IPS-15b (cell line): ENCODE results near the gene GET4.
A peak's percentile ranks its signal among the peaks of the same experiment; 100 is the strongest.
"Not testable (repeated sequence)": the region's sequence is repeated elsewhere in the genome, so short reads cannot be mapped to it uniquely, and the experiment has no call there.

ENCODE experiments used
- H3K27me3 ChIP-seq: one replicate; pipeline ENCODE4 v1.6.1; 2013; ENCODE audit warnings: low read length; ENCODE audit not compliant: control insufficient read depth, insufficient read depth
- H3K36me3 ChIP-seq: one replicate; pipeline ENCODE4 v1.6.1; 2013; ENCODE audit warnings: low read length; ENCODE audit not compliant: control insufficient read depth, insufficient read depth
- H3K4me1 ChIP-seq: one replicate; pipeline ENCODE4 v1.6.1; 2013; ENCODE audit warnings: mild to moderate bottlenecking, low read length; ENCODE audit not compliant: control insufficient read depth, insufficient read depth
- H3K4me3 ChIP-seq: one replicate; pipeline ENCODE4 v1.5.1; 2013; ENCODE audit warnings: low read depth, low read length
- H3K9ac ChIP-seq: one replicate; pipeline ENCODE4 v1.6.1; 2013; ENCODE audit warnings: low read depth, mild to moderate bottlenecking, low read length
- H3K9me3 ChIP-seq: one replicate; pipeline ENCODE4 v1.6.1; 2013; ENCODE audit warnings: mild to moderate bottlenecking, low read length; ENCODE audit not compliant: control insufficient read depth, insufficient read depth

GET4 gene

GRCh38 chr7:908159-908581, 31.8 kb downstream of the GET4 start:
- H3K9me3 ChIP-seq = no peaks in the 10 kb centered on the region
- H3K9ac ChIP-seq = no peak overlapping the region
- H3K4me3 ChIP-seq = no peak overlapping the region
- no peaks in the 10 kb centered on the region for H3K4me1 ChIP-seq
- no peaks in the 10 kb centered on the region for H3K36me3 ChIP-seq
- peaks cover 12% of the 10 kb centered on the region for H3K27me3 ChIP-seq

- peaks cover 12% of the 10 kb centered on the region for H3K27me3 ChIP-seq
- not testable (repeated sequence) for H3K36me3 ChIP-seq, H3K4me1 ChIP-seq, H3K9me3 ChIP-seq, H3K9ac ChIP-seq
- H3K4me3 ChIP-seq = peak overlapping the region; percentile 26
These were observed 32.4 kb downstream of the GET4 start for GRCh38 chr7:908591-909357.

DNA sequence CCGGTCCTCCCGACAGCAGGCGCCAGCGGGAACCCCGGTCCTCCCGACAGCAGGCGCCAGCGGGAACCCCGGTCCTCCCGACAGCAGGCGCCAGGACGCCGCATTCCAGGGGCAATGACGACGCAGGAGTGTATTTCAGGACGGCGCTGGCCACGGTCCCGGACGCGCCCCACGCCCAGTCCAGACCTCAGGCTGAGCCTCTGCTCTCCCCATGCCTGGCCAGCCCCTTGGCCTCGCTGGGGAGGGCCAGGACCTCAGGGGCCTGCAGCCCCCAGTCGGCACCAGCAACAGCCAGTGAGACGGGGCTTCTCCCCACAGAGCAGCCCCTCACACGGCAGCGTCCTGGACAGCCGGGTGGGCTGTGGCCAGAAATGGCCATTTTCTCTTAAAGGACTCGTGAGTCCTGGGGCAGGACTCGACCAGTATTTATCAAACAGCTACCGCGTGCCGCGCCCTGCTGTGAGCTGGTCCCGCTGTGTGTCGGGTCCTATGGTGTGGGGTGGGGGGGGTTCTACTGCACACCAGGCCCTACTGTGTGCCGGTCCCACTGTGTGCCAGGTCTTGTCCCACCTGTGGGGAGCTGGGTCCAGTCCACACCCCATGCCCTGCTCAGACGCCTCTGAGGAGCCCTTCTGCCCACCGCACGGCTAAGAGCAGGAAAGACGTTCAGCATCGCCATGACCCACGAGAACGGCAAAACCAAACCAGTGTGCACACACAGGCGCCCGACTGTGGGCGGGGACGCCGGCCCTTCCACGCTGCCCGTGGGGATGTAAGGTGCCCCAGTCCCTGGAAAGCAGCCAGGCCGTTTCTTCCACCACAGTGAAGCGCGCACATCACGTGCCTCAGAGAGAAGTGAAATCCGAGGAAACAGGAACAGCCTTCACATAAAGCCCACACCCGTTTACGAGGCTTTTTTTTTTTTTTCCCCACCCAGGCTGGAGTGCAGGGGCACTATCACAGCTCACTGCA, 33.3 kb downstream of the GET4 start:
- Histone ChIP-seq H3K9ac (no peak overlapping the region), H3K27me3 (peaks cover 12% of the 10 kb centered on the region), H3K4me3 (peak overlapping the region; percentile 26), H3K4me1 (no peaks in the 10 kb centered on the region), H3K9me3 (no peaks in the 10 kb centered on the region), H3K36me3 (no peaks in the 10 kb centered on the region)

DNA sequence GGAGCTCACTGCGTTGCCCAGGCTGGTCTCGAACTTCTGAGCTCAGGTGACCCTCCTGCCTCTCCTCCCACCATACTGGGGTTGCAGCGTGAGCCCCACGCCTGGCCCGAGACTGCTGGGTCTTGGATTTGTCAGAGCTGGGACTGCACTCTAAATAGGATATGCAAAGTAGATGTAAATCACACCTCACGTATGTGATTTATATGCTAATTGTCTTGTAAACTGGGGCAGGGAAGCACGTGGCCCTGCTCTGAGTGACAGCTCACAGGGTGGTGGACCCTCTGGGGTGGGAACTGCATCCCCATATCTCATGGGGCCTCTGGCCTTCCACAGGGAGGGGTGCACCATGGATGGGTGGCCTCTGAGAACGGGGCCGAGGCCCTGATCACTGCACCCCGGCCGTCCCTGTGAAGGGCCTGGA, 34.1 kb downstream of the GET4 start:
- Histone ChIP-seq H3K9ac (no peak overlapping the region), H3K36me3 (no peaks in the 10 kb centered on the region), H3K4me1 (no peaks in the 10 kb centered on the region)

GRCh38 chr7:910931-911431, 34.6 kb downstream of the GET4 start:
- Histone ChIP-seq H3K4me1 (no peaks in the 10 kb centered on the region), H3K4me3 (no peak overlapping the region), H3K27me3 (peaks cover 4% of the 10 kb centered on the region)

More for the DNA sequence above, 34.1 kb downstream of the GET4 start:
- Histone ChIP-seq H3K27me3 (peaks cover 7% of the 10 kb centered on the region), H3K9me3 (no peaks in the 10 kb centered on the region), H3K4me3 (no peak overlapping the region)

DNA sequence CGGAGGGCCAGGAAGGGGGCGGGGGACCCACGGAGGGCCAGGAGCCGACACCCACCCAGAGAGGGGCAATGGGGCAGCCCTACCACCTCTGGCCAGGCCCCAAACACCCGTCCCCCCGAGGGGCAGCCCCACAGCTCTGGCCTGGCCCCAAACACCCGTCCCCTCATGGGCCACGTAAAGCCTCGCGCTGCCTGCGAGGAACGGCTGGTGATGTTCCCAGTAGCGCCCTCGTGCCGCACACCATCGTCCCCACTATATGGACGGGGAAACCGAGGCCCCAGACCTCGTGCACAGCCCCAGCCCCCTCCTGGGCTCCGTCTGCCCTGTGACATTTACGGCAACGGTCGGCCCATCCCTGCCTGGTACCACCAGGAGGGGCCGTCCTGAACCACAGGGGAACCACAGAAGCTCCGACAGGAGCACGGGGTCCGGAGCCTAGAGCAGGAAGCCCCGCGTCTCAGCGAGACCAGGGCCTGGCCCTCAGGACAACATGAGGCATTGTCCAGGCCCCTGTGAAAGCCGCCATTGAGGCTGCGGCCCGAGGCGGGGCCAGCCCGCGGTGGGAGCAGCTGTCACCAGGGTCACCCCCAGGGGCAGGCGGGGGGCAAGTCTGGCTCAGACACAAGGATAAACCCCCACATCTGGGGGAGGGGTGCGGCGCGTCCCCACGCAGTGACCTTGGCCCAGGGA, 35.6 kb downstream of the GET4 start:
- Histone ChIP-seq H3K9me3 (no peaks in the 10 kb centered on the region), H3K4me1 (no peaks in the 10 kb centered on the region), H3K4me3 (no peak overlapping the region), H3K36me3 (no peaks in the 10 kb centered on the region), H3K9ac (no peak overlapping the region), H3K27me3 (no peaks in the 10 kb centered on the region)

More at GRCh38 chr7:910931-911431, 34.6 kb downstream of the GET4 start:
- Histone ChIP-seq H3K9ac (no peak overlapping the region), H3K9me3 (no peaks in the 10 kb centered on the region), H3K36me3 (no peaks in the 10 kb centered on the region)

GRCh38 chr7:913736-914520, 37.6 kb downstream of the GET4 start:
- no peaks in the 10 kb centered on the region for H3K9me3 ChIP-seq
- no peaks in the 10 kb centered on the region for H3K36me3 ChIP-seq
- no peak overlapping the region for H3K4me3 ChIP-seq
- no peaks in the 10 kb centered on the region for H3K27me3 ChIP-seq
- H3K4me1 ChIP-seq = no peaks in the 10 kb centered on the region
- H3K9ac ChIP-seq = no peak overlapping the region

DNA sequence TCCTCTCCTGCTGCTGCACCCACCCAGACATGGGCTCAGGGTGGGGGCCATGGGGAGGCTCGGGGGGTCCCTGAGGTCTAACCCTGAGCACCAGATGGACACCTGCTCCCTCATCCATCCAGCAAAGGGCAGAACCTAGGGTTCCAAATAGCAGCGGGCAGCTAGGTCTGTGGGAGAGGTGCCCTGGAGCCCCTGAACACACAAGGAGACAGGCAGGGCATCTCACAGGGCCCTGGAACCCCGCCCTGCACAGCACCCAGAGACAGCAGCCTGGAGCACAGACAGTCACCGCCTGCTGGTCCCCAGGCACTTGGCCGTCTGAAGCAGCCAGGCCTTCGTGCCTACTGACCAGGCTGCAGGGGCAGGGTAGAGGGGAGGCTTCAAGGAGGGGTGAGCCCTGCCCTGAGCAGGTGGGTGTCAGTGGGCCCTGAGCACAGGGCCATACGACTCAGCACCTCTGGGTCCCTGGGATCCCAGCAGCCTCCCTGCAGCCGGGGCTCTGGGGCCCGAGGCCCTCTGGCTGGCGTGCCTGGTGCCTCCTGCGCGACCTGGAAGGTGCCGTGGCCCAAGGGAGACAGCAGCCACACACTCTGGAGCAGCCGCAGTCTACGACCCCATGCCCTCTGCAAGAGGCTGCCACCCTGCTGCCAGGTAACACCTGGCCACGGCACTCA, 38.3 kb downstream of the GET4 start:
- H3K27me3 ChIP-seq = no peaks in the 10 kb centered on the region
- no peak overlapping the region for H3K4me3 ChIP-seq
- no peaks in the 10 kb centered on the region for H3K9me3 ChIP-seq

DNA sequence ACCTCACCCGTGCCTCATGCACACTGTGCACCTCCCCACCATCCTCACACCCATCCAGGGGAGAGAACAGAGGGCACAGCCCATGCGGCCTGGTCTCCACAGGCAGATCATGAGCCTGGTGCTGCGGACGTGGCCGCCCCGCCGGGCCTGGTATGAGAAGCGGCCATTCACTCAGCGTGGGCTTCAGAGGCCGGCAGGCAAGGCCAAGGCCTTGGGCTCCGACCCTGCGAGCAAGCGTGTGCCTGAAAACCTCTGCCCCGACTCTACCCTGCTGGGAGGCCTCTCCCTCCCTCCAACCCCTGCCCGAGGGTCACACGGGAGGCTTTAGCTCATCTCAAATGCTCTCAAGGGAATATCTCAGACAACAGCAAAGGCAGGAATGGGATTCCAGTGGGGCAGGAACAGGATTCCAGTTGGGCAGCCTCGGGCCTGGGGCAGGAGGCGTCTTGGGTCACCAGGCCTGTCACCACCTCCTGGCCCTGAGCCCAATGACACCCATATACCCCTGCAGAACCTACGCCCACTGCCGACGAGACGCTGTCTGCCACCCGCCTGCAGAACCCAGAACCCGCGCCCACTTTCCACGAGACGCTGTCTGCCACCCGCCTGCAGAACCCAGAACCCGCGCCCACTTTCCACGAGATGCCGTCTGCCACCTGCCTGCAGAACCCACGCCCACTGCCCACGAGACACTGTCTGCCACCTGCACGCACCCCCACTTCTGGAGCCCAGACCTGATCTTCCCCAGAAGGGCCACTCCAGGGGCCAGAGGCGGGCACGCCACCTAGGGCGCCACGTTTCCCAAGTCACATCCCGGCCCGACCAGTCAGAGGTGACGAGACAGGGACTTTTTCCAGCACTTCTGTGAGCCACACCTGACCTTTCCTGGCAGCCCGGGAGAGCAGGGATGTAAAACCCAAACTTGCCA, 39.2 kb downstream of the GET4 start:
- no peaks in the 10 kb centered on the region for H3K36me3 ChIP-seq
- no peak overlapping the region for H3K9ac ChIP-seq
- no peaks in the 10 kb centered on the region for H3K4me1 ChIP-seq
- no peaks in the 10 kb centered on the region for H3K27me3 ChIP-seq
- no peak overlapping the region for H3K4me3 ChIP-seq
- H3K9me3 ChIP-seq = no peaks in the 10 kb centered on the region

More for the DNA sequence above, 38.3 kb downstream of the GET4 start:
- no peak overlapping the region for H3K9ac ChIP-seq
- H3K4me1 ChIP-seq = no peaks in the 10 kb centered on the region
- H3K36me3 ChIP-seq = no peaks in the 10 kb centered on the region
